CD4-positive, alpha-beta T cell treated with Interleukin-17A for 1 hour (primary cell): ENCODE results near the gene AADACL3.

Experiments
- DNase-seq: peaks from one replicate; pipeline ENCODE4 v3.0.0-alpha.2; 2020

The AADACL3 gene

DNA sequence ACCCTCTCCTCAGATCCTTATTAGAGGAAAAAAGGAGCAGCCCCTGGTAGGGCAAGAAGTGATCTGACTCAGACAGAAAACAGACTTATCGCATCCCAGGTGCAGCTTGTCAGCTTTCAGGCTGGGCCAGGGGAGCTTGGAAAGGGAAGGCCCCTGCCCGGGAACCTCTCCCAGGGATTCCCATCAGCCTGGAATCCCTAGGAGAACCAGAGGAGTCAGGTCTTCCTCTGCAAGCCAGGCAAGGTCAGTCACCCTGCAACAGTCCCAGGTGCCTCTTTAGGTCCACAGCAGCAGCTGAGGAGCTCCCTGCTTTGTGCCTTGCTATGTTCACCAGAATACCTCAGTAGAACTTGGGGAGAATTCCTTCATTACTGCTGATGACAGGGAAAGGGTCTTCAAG is 54.7 kb downstream of the AADACL3 start:
- no peak for DNase-seq

DNA sequence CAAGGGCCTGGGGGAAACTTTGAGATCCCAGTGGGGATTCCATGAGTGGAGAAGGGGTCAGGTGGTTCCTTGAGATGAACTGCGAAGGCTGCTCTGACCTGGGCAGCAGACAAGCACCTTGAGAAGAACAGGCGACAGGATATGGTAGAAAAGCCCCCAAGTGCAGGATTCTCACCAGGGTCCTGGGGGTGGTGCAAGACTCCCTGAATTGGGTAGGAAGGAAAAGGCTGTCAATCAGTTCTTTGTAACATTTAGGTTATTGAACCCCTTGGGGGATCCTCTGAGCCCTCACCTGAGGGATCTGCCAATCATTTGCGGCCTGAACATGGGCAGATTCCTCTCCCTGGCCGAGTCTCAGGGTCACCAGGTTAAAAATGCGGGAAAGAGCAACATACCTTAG is 55.3 kb downstream of the AADACL3 start:
- no peak for DNase-seq

DNA sequence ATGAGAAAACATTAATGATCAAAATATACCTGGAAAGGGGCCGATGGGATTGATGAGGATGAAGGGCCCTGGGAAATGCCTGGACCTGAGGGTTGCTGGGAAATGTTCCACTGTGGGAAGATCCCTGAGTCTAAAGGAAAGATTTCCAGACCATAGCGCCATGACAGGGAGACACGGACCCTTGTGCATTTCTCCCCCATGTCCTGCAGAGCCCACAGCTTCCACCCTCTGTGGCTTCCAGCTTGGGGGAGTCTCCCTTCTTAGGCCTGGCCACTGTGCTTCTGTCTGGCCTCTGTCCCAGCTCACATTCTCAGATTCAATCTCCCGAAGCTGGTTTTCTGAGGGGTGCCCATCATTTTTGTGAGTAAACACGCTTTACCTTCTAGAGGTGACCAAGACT is 56.6 kb downstream of the AADACL3 start:
- no peak for DNase-seq

DNA sequence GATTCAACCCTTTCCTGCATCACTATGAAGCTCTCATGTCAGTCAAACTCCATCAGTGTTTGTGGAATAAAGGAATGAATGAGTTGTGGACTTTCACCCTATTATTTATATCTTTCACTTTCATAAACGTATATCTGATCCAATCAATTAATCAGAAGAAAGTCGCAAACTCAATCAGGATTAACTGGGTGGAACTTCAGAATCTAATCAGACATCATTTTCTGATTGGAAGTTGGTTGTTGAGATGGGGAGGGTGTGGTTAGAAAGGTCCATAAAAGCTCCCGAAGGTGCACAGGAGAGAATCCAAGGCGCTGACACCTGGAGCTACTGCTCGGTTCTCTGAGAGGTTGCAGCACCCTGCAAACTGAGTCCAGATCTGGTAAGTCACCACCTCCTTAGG is 57.5 kb downstream of the AADACL3 start, which contains the start of gene PRAMEF12:
Gene PRAMEF12 (plus strand): TSS at position 301 of the 400 bp plus-strand sequence. CDS start 1,130 bp downstream, outside the sequence.
- no peak for DNase-seq

DNA sequence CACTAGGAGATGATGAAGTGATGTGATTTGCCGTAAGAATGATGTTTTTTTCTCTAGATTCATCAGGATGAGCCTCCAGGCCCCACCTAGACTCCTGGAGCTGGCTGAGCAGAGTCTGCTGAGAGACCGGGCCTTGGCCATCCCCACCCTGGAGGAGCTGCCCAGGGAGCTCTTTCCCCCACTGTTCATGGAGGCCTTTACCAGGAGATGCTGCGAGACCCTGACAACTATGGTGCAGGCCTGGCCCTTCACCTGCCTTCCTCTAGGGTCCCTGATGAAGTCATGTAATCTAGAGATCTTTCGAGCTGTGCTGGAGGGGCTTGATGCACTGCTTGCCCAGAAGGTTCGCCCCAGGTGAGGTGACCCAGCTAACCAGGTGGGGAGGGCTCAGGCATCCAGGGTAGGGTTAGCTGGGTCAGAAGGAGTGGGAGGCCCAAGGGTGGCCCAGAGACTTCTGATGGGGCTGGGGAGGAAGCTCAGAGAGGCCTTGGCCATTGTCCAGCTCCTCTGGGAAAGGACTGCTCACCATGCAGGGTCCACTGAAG is 59.0 kb downstream of the AADACL3 start:
- no peak for DNase-seq

DNA sequence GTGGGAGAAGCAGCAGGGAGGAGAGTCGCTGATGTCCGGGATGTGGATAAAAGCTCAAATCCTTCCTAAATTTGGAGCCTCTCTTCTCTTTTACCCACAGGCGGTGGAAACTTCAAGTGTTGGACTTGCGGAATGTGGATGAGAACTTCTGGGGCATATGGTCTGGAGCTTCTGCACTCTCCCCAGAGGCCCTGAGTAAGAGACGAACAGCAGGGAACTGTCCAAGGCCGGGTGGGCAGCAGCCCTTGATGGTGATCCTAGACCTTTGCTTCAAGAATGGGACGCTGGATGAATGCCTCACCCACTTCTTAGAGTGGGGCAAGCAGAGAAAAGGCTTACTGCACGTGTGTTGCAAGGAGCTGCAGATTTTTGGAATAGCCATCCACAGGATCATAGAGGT is 59.5 kb downstream of the AADACL3 start:
- no peak for DNase-seq

DNA sequence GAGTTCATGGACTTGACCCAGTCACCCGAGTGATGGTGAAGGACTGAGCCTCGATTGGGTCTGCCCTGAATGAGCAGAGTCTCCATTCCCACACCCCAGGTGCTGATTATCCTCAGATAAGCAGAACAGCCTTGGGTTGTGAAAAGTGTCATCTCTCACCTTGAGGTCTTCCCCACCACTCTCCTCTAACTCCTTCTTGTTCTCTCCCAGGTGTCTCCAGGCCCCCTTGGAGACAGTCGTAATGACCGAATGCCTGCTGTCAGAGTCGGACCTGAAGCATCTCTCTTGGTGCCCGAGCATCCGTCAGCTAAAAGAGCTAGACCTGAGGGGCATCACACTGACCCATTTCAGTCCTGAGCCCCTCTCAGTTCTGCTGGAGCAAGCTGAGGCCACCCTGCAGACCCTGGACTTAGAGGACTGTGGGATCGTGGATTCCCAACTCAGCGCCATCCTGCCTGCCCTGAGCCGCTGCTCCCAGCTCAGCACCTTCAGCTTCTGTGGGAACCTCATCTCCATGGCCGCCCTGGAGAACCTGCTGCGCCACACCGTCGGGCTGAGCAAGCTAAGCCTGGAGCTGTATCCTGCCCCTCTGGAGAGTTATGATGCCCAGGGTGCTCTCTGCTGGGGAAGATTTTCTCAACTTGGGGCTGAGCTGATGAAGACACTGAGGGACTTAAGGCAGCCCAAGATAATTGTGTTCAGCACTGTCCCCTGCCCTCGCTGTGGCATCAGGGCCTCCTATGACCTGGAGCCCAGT is 61.1 kb downstream of the AADACL3 start:
- DNase-seq: no peak
